Epithelial cell of prostate (primary cell): Measurements from ENCODE around the gene RFTN2.
"Not testable (repeated sequence)": the region's sequence is repeated elsewhere in the genome, so short reads cannot be mapped to it uniquely, and the experiment has no call there.

Source experiments
- DNase-seq: peaks from one replicate; pipeline ENCODE4 v3.0.0-alpha.2; 2011; ENCODE audit warnings: low read depth, low spot score
- H3K27ac ChIP-seq: fragments of 450-650 bp; 2 replicates; pipeline ENCODE4 v1.5.1; 2017; ENCODE audit warnings: mild to moderate bottlenecking

The RFTN2 gene, protein sequence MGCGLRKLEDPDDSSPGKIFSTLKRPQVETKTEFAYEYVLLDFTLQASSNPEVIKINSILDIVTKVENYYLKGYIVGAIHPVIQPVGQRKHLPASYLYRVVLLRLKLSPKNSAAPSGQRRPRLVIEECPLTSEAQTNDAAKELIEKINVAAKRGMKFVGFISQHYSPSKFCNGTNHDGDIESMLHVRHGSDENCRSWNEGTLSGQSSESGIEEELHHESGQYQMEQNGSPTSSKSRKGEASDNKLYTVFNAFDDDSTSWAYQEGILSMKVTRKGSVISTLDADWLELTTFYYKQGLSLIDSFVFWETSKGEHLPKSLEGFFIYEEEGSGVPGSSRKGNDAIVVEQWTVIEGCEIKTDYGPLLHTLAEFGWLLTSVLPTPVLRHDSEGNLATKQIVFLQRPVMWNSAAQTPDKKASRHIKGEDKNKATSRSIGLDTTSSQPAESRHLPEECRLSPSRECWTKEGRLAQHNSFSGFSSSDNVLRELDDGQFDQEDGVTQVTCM

DNA sequence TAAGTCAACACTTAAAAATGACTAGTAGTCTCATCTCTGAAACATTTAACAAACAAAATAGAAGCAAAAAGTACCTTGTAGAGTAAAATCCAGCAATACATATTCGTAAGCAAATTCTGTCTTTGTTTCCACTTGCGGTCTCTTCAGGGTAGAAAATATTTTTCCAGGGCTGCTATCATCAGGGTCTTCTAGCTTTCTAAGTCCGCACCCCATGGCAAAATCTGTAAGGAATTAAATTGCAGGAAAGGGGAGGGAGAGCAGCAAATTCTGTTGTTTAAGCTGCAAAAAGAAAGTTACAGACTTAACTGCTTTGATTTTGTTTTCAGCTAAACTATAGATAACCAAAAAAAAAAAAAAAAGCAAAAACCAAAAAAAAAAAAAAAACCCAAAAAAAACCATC is at the start of gene RFTN2:
Gene RFTN2, minus strand, starts transcription at position 342 of the 400 bp plus-strand sequence. Its CDS starts 129 bp downstream, at position 213.
- DNase-seq, result no peak
- H3K27ac ChIP-seq, result no peak within 1 kb of the TSS

DNA sequence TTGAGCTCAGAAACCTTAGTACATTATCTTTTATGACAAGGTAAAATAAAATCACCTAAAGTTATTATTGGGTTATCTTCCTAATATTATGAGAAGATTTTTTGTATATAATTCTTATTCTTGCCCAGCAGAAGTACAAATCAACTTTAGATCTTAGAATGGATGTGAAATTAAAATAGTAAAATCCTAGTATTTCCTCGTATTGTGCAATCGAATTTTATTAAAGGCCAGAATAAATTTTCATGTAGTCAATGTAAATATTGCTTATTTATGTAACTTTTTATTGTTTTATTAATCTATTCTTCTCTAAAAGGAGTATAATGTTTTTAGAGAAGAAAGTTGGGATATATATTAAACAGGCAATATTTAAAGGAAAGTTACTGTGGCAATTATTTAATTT is 42.5 kb upstream of the RFTN2 start:
- no peak overlapping the region for H3K27ac ChIP-seq
- DNase-seq, result no peak

DNA sequence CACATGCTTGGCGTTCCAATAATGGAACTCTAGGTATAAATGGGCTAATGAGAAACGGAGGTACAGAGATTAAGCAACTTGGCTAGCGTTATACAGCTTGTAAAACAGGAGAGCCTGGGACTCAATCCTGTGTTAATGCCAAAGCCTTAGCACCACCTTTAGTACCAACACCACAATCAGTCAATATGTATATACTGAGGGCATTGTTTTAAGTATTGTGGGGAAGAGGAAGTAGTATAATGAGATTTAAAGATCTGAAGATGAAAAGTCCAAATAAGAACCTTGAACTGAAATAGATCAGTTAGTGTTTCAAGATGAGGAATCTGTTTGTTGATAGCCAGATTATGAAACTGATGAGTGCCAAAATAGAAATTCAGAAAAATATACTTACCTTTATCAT is 37.9 kb upstream of the RFTN2 start:
- no peak for DNase-seq
- H3K27ac ChIP-seq, result no peak overlapping the region

- no peak for DNase-seq
- no peak overlapping the region for H3K27ac ChIP-seq
These were observed 36.2 kb upstream of the RFTN2 start for GRCh38 chr2:197711578-197711977.

GRCh38 chr2:197710424-197711042 is 35.1 kb upstream of the RFTN2 start:
- no peak for DNase-seq
- no peak overlapping the region for H3K27ac ChIP-seq

GRCh38 chr2:197709140-197709539 is 33.8 kb upstream of the RFTN2 start:
- H3K27ac ChIP-seq, result peak overlapping the region; percentile 49
- not testable (repeated sequence) for DNase-seq

DNA sequence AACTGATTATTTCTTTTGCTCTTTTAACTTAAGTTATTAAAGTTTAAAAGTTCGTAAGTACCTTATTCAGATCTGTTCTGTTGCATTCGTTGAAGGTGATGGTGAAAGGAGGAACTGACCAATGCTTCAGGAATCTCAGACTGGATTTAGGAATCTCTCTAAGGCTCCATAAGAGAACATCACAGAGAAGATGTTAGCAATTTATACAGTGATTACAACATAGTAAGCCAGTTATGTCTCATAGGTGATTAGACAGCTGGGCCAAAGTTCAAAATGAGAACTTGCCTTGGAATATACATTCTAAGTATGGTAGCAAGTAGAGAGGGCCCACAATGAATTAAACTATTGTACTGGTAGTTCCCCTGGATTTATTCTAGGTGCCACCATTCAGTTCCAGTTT is 32.9 kb upstream of the RFTN2 start:
- H3K27ac ChIP-seq, result peak overlapping the region; percentile 49
- DNase-seq, result peak; percentile 10

DNA sequence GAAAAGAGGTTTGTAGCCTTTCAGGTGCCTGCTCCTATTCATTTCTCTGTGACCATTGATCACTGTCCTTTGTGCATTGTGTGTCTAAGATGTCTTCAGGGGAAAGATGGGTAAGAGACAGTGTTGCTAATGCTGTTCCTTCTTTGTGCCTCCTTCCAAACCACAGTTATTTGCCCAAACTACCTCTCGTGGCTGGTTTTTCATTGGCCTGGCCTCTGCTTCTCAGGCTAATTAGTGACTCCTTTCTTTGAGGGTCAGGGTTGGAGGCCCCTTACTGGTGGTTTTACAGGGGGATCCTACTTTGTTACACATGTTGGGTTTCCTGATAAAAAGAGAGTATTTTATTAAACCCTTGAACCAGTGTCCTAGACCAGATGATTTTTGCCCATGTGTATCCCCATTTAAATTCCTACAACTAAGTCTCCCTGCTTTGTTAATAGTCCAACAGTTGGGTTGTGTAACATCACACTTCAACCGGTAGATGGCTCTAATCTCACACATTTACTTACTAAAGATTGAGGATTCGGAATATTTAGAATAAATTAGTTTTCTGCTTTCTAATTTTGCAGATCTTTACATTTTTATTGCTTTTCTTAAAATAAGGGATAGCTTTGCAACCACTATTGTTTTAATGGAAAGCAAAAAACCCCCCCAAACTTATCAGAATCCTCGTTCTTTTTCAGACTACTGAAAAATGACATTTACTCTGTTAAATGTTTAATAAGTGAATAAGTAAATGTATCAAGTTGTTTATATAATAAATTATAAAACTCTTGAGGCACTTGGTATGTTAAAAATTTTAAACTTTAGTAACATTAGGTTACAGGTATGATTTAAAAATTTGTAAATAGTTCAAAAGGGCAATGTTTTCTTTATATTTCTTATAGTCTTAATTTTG is 32.2 kb upstream of the RFTN2 start:
- H3K27ac ChIP-seq, result peak overlapping the region; percentile 49
- DNase-seq, result no peak

- DNase-seq, result no peak
- H3K27ac ChIP-seq, result peak overlapping the region; percentile 49
These were observed 31.4 kb upstream of the RFTN2 start for GRCh38 chr2:197706839-197707207.

DNA sequence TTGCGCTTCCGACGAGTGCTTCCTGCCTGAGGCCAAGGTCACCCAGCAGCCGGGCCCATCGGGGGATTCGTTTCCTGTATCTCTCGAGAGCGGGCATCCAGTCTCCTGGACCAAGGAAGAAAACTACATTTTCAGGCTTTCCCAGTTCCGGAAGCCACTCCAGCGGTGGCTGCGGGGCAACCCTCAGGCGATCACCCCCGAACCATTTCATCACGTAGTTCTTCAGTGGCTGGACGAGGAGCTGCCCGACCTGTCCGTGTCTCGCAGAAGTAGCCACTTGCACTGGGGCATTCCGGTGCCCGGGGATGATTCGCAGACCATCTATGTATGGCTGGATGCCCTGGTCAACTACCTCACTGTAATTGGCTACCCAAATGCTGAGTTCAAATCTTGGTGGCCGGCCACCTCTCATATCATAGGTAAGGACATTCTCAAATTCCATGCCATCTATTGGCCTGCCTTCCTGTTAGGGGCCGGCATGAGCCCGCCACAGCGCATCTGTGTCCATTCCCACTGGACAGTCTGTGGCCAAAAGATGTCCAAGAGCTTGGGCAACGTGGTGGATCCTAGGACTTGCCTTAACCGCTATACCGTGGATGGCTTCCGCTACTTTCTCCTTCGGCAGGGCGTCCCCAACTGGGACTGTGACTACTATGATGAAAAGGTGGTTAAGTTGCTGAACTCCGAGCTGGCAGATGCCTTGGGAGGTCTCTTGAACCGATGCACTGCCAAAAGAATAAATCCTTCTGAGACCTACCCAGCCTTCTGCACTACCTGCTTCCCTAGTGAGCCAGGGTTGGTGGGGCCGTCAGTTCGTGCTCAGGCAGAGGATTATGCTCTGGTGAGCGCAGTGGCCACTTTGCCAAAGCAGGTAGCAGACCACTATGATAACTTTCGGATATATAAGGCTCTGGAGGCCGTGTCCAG is 30.8 kb upstream of the RFTN2 start:
- no peak for DNase-seq
- peak overlapping the region; percentile 58 for H3K27ac ChIP-seq

- H3K27ac ChIP-seq, result peak within 1 kb of the TSS; percentile 58
- DNase-seq, result peak; percentile 60
These were observed 29.9 kb upstream of the RFTN2 start, which contains the start of gene MARS2 for GRCh38 chr2:197705121-197705911. TSS of gene MARS2 (plus strand) at chr2:197705369. CDS start at chr2:197705406, 37 bp downstream.

DNA sequence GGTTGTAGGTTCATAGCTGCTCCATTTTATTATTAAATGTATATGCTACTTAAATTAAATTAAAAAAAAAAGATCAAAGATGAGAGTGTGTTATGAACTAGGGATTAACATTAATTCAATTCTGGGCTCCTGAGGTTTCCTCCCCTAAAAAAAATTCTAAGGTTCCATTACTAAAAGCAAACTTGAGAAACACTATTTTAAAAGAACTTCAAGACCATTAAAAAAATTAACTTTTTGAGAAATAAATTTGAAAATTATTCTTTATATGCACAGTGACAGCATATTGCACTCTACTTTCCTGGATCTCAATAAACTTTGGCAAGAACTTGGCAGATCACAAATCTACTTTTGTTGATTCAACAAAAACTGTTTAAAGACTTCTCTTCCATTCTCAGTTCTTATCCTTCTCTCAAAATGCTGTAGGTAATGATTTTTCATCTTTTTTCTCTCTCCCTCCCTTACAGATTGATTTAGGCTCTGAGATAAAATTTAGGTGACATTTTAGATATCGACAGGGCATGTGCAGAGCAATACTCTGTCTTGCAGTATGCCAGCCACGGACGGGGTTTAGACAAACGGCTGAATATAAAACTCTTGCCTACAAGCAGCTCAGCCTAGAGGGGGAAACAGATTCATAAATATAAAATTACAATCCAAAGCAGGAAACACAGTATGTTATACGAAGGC is 29.2 kb upstream of the RFTN2 start:
- H3K27ac ChIP-seq, result peak overlapping the region; percentile 58
- no peak for DNase-seq

DNA sequence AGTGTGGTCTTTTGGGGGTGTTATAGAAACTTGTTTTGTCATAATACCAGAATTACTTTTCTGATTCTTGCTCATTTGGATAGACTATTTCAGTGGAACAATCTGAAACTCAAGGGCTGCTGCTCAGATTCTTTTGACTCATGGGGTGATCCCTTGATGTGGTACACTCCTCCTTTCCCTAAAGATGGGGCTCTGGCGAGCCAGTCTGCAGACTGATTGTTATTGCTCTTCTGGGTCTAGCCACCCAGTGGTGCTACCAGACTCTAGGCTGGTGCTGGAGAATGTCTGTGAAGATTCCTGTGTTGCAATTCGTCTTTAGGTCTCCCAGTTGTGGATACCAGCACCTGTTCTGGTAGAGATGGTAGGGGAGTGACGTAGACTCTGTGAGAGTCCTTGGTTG is 25.6 kb upstream of the RFTN2 start:
- H3K27ac ChIP-seq, result no peak overlapping the region
- DNase-seq, result no peak

- not testable (repeated sequence) for DNase-seq, H3K27ac ChIP-seq
These were observed 24.3 kb upstream of the RFTN2 start for GRCh38 chr2:197699724-197700123.

DNA sequence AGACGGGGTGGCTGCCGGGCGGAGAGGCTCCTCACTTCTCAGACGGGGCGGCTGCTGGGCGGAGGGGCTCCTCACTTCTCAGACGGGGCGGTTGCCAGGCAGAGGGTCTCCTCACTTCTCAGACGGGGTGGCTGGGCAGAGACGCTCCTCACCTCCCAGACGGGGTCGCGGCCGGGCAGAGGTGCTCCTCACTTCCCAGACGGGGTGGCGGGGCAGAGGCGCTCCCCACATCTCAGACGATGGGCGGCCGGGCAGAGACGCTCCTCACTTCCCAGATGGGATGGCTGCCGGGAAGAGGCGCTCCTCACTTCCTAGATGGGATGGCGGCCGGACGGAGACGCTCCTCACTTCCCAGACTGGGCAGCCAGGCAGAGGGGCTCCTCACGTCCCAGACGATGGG is 21.2 kb upstream of the RFTN2 start:
- DNase-seq, H3K27ac ChIP-seq: not testable (repeated sequence)

DNA sequence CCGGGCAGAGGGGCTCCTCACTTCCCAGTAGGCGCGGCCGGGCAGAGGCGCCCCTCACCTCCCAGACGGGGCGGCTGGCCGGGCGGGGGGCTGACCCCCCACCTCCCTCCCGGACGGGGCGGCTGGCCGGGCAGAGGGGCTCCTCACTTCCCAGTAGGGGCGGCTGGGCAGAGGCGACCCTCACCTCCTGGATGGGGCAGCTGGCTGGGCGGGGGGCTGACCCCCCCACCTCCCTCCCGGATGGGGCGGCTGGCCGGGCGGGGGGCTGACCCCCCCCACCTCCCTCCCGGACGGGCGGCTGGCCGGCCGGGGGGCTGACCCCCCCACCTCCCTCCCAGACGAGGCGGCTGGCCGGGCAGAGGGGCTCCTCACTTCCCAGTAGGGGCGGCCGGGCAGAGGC is 20.6 kb upstream of the RFTN2 start:
- DNase-seq, result not testable (repeated sequence)

GRCh38 chr2:197695206-197695605 is 19.8 kb upstream of the RFTN2 start:
- not testable (repeated sequence) for H3K27ac ChIP-seq, DNase-seq

More for the DNA sequence above, 20.6 kb upstream of the RFTN2 start:
- not testable (repeated sequence) for H3K27ac ChIP-seq

DNA sequence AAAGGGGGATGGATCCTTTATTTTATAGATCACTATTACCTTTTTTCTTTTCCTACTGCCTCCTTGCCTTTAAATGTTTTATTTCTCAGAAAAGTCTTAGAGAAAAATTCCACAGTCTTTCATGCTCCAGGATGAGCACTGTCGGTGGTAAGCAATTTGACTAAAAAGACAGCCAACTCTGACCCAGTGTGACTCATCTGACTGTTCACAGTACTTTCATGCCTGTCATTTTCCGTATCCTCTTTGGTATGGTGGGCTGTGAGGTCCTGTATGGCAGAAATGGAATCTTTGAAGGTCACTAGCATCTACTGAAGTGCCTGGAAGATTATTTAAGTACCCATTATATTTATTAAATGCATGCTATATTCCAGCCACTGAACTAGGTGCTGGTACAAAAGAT is 2.1 kb upstream of the RFTN2 start:
- DNase-seq, result no peak

More for the DNA sequence above, 2.1 kb upstream of the RFTN2 start:
- no peak overlapping the region for H3K27ac ChIP-seq
